Esophagus muscularis mucosa (tissue), 4 donors: ENCODE data around the gene ARL10. TPM values are rescaled to one million over a fixed set of nuclear protein-coding genes. Genes with fewer than 3 reads are reported as not detected.

Experiments used
- DNase-seq: peaks from one replicate; pipeline ENCODE4 v3.0.0-alpha.2; 2017; ENCODE audit errors: extremely low spot score
- H3K27ac ChIP-seq, 4 donors: fragments of 200-600 bp; sonication (generic); replicated peaks in 1 of 4; 1 replicate in 3 of 4; 2 replicates in 1 of 4; pipeline ENCODE4 v1.5.1; 2016 to 2019; ENCODE audit warnings: mild to moderate bottlenecking in 1 of 4
- H3K27me3 ChIP-seq, 4 donors: fragments of 200-600 bp; sonication (generic); one replicate each; pipeline versions ENCODE4 v1.5.1 to v1.6.0; 2016 to 2019
- H3K36me3 ChIP-seq, 4 donors: fragments of 200-600 bp; sonication (generic); one replicate each; pipeline ENCODE4 v1.5.1; 2016 to 2019
- H3K4me1 ChIP-seq, 4 donors: fragments of 200-600 bp; sonication (generic); one replicate each; pipeline ENCODE4 v1.5.1; 2016 to 2019
- H3K4me3 ChIP-seq, 4 donors: fragments of 200-600 bp; sonication (generic); 1 replicate in 2 of 4; 2 replicates in 2 of 4; pipeline ENCODE4 v1.5.1; 2016 to 2019; ENCODE audit warnings: mild to moderate bottlenecking in 4 of 4, moderate library complexity in 1 of 4
- H3K9me3 ChIP-seq, 4 donors: fragments of 200-600 bp; sonication (generic); 1 replicate in 3 of 4; 2 replicates in 1 of 4; pipeline ENCODE4 v1.5.1; 2016 to 2019
- EP300 ChIP-seq: sonication (generic); formaldehyde crosslinking; IDR thresholded peaks from one replicate; pipeline ENCODE4 v1.6.1; 2017; ENCODE audit warnings: antibody characterized with exemption
- POLR2A ChIP-seq: fragments of 450-650 bp; IDR thresholded peaks from one replicate; pipeline ENCODE4 v1.6.1; 2017; ENCODE audit warnings: antibody characterized with exemption, moderate library complexity, mild to moderate bottlenecking, low read depth
- POLR2AphosphoS5 ChIP-seq, 2 donors: sonication (generic); formaldehyde crosslinking; IDR thresholded peaks; one replicate each; pipeline ENCODE4 v1.6.1; 2017; ENCODE audit warnings: antibody characterized with exemption in 2 of 2
- WGBS: methylation state at CpG from one replicate; pipeline ENCODE4 v1.1.5; 2018; 5-methylcytosine and 5-hydroxymethylcytosine counted together
- intact Hi-C: fragments of 100-400 bp; cut with DNase I; formaldehyde crosslinking; loops from one replicate; pipeline ENCODE4 v1.15.1; 2023
- total RNA-seq, 4 donors: library from RNA; depleted of rRNA; stranded (reverse); fragments of >200 nt; gene quantifications; one replicate each; pipeline versions ENCODE4 v1.1.0 to v1.2.1, GENCODE V29; 2016
- TF ChIP-seq, protein P1 (sequence below), 3 experiments: fragments of 200-600 bp in 2 of 3; fragments of 450-650 bp in 1 of 3; sonication (generic) in 2 of 3; IDR thresholded peaks; one replicate each; pipeline ENCODE4 v1.5.1; 2017 to 2019; ENCODE audit warnings: antibody characterized with exemption in 3 of 3, mild to moderate bottlenecking in 2 of 3, moderate library complexity in 1 of 3

ARL10 gene
- total RNA-seq, 4 donors from 2014 or later, result 5.4 to 16.9 (median 7.1) TPM

DNA sequence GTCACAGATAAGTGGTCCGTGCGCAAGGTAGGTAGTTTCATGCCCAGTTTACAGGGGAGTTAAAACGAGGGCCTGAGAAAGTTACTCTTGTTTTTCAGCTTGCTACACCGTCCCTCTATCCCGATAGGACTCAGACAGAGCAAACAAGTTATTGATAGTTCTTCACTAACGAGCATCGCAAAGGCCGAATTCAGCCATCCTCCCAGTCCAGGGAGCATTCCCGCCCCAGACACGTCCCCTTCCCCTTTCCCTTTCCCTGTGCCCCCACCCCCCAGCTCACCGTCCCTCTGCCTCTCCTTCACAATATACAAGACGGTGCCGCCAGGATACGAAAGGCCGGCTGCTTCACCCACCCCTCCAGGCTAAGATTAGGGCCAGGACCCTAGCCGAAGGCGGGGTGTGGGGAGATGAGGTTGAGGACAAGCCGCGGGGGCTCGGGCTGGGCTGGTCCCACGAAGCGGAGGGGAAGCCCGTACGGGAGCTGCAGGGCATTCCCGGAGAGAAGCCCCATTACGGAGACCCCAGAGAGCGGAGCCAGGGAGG is 4.3 kb upstream of the ARL10 start:
- H3K27me3 ChIP-seq, result no peaks in the 10 kb centered on the region
- no peaks in the 10 kb centered on the region for H3K9me3 ChIP-seq
- H3K36me3 ChIP-seq, result peaks cover 0 to 34% (median 19%) of the 10 kb centered on the region in 4 donors
- DNase-seq, result no peak
- H3K27ac ChIP-seq, result peak overlapping the region; percentile 77 to 85 (median 84)
- no peak for TF ChIP-seq EP300
- TF ChIP-seq POLR2AphosphoS5 (IDR thresholded peaks at IDR 0.05), result no peak
- TF ChIP-seq POLR2A, result no peak
- TF ChIP-seq, protein P1, sequence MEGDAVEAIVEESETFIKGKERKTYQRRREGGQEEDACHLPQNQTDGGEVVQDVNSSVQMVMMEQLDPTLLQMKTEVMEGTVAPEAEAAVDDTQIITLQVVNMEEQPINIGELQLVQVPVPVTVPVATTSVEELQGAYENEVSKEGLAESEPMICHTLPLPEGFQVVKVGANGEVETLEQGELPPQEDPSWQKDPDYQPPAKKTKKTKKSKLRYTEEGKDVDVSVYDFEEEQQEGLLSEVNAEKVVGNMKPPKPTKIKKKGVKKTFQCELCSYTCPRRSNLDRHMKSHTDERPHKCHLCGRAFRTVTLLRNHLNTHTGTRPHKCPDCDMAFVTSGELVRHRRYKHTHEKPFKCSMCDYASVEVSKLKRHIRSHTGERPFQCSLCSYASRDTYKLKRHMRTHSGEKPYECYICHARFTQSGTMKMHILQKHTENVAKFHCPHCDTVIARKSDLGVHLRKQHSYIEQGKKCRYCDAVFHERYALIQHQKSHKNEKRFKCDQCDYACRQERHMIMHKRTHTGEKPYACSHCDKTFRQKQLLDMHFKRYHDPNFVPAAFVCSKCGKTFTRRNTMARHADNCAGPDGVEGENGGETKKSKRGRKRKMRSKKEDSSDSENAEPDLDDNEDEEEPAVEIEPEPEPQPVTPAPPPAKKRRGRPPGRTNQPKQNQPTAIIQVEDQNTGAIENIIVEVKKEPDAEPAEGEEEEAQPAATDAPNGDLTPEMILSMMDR (IDR thresholded peaks at IDR 0.05), result no peak
- peak overlapping the region; percentile 88 to 93 (median 90) for H3K4me3 ChIP-seq
- peaks cover 14 to 44% (median 43%) of the 10 kb centered on the region in 4 donors for H3K4me1 ChIP-seq
- intact Hi-C loops, result no loop called here
- WGBS, result 4% methylated on average over 15 of the region's 27 CpGs

DNA sequence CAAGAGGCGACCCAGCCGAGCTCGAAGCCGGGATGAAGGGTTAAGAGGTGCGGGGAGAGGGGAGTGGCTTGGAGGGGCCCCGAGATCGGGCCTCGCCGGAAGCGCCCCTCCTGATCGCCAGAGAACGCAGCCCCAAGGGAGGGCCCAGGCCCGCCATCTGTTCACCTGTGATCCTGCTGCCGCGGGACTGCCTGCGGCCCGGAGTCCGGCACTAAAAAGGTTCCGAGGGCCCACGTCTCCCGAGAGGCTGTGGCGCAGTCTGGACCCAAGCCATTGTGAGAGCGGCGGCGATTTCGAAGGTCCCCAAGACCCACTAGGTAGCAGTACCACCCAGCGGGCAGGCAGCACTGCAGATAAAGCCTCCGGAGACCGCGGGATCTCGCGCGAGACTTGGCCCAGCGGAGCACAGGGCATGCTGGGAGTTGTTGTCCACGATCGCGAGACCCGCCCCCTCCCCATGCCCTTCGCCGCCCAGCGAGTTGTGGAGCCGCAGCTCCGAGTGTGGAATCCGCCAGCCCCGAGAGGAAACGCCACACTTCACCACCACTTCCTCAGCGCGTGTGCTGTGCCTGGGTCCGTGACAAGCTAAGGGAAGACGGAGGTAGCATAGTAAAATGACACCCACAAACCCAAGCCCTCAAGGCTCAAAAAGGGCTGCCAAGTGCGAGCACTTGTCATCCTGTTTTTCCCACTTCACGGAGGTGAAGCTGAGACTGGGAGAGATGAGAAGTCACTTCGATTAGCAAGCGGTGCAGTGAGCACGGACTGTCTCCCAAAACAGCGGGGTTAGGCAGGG is 3.7 kb upstream of the ARL10 start, which contains the start of gene KIAA1191:
Gene KIAA1191 (minus strand): TSS at position 328 of the 796 bp plus-strand sequence. CDS start 2,256 bp downstream, outside the sequence.
- peaks cover 0 to 28% (median 18%) of the 10 kb centered on the region in 4 donors for H3K36me3 ChIP-seq
- TF ChIP-seq POLR2A (peak; percentile 48), POLR2AphosphoS5 (IDR thresholded peaks at IDR 0.05) (peak; percentile 94 to 95), EP300 (no peak)
- TF ChIP-seq, protein P1 (IDR thresholded peaks at IDR 0.05), result peak; percentile 14 to 41 (median 35)
- intact Hi-C loops, result no loop called here

DNA sequence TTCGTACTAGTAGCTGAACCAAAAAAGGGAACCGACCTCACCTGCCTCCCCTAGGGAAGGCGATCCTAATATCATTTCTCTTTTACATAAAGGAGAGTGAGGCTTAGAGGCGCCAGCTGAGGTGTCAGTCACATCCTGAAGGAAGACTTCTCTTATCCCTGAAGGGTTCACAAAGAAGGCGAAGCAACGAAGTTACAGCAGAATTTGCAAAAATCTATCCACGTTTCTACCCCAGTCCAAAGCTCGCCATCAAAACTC is 3.1 kb upstream of the ARL10 start:
- 68% methylated on average over 8 of the region's 8 CpGs for WGBS
- peak overlapping the region; percentile 88 to 93 (median 90) for H3K4me3 ChIP-seq

More for the DNA sequence above, 3.7 kb upstream of the ARL10 start, which contains the start of gene KIAA1191:
- no peaks in the 10 kb centered on the region for H3K9me3 ChIP-seq
- no peaks in the 10 kb centered on the region for H3K27me3 ChIP-seq
- H3K27ac ChIP-seq, result peak within 1 kb of the TSS; percentile 77 to 85 (median 84)
- peaks cover 20 to 51% (median 50%) of the 10 kb centered on the region in 4 donors for H3K4me1 ChIP-seq
- peak within 1 kb of the TSS; percentile 88 to 93 (median 90) for H3K4me3 ChIP-seq
- DNase-seq, result peak; percentile 97
- WGBS, result 3% methylated on average over 13 of the region's 56 CpGs

DNA sequence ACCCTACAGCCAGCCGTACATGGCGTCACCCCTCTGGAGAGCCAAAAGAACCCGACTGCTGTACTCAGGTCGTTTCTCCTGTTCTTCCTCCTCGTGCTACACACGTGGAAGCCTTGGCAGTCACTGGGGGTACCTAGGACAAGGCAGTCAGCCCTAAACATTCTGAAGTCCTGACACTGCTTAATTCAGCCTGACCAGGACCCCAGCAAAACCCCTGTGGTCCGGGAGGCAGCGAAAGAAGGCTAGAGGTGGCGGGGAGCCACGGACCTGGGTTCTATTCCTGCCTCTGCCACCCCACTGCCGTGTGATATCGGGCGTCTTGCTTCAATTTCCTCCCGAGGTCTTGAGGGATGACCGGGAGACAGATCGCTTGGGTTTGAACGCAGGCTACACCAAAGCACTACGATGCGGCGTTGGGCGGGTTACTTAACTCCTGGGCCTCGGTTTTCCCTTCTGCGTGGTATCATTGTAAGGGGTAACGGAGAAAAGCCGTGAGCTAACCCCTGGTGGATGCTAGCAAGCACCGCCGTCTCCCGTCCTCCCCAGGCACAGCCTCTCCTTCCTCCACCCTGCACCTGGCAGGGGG is 429 bp upstream of the ARL10 start:
- peaks cover 16 to 52% (median 46%) of the 10 kb centered on the region in 4 donors for H3K4me1 ChIP-seq
- peaks cover 8 to 28% (median 23%) of the 10 kb centered on the region in 4 donors for H3K36me3 ChIP-seq
- H3K4me3 ChIP-seq, result peak overlapping the region; percentile 76 to 96 (median 94)
- TF ChIP-seq POLR2AphosphoS5 (IDR thresholded peaks at IDR 0.05), result peak; percentile 7 to 55
- TF ChIP-seq, protein P1 (IDR thresholded peaks at IDR 0.05), result no peak
- WGBS, result 29% methylated on average over 13 of the region's 28 CpGs
- DNase-seq, result no peak
- intact Hi-C loops, result no loop called here
- H3K27ac ChIP-seq, result peak overlapping the region; percentile 83 to 90 (median 88)
- H3K9me3 ChIP-seq, result no peaks in the 10 kb centered on the region
- H3K27me3 ChIP-seq, result no peaks in the 10 kb centered on the region

More for the DNA sequence above, 3.1 kb upstream of the ARL10 start:
- Histone ChIP-seq H3K36me3 (peaks cover 0 to 24% (median 13%) of the 10 kb centered on the region in 4 donors), H3K27me3 (no peaks in the 10 kb centered on the region), H3K27ac (peak overlapping the region; percentile 77 to 85 (median 84)), H3K4me1 (peaks cover 20 to 53% (median 51%) of the 10 kb centered on the region in 4 donors), H3K9me3 (no peaks in the 10 kb centered on the region)
- no peak for TF ChIP-seq POLR2AphosphoS5 (IDR thresholded peaks at IDR 0.05)
- TF ChIP-seq, protein P1 (IDR thresholded peaks at IDR 0.05), result no peak
- TF ChIP-seq POLR2A, result no peak
- no peak for TF ChIP-seq EP300
- intact Hi-C loops, result no loop called here
- DNase-seq, result no peak
